AG10803 (cell line): Measurements from ENCODE around the gene RAPH1.

ENCODE experiments used
- DNase-seq: peaks from one replicate; pipeline ENCODE4 v3.0.0; 2010; ENCODE audit warnings: low read depth
- H3K4me3 ChIP-seq: 2 replicates; pipeline ENCODE4 v1.5.1; 2011; ENCODE audit warnings: mild to moderate bottlenecking, low read length, control low read depth
- CTCF ChIP-seq: conservative IDR thresholded peaks from 2 replicates; pipeline ENCODE4 v1.5.1; 2011; ENCODE audit warnings: mild to moderate bottlenecking, low read length, control low read depth, inconsistent platforms

Gene RAPH1

GRCh38 chr2:203344667-203345066 is 190.4 kb downstream of the RAPH1 start:
- no peak for TF ChIP-seq CTCF
- DNase-seq: no peak
- H3K4me3 ChIP-seq: no peak overlapping the region
